ENCODE measurements around the gene ENOX1.

Gene ENOX1

DNA sequence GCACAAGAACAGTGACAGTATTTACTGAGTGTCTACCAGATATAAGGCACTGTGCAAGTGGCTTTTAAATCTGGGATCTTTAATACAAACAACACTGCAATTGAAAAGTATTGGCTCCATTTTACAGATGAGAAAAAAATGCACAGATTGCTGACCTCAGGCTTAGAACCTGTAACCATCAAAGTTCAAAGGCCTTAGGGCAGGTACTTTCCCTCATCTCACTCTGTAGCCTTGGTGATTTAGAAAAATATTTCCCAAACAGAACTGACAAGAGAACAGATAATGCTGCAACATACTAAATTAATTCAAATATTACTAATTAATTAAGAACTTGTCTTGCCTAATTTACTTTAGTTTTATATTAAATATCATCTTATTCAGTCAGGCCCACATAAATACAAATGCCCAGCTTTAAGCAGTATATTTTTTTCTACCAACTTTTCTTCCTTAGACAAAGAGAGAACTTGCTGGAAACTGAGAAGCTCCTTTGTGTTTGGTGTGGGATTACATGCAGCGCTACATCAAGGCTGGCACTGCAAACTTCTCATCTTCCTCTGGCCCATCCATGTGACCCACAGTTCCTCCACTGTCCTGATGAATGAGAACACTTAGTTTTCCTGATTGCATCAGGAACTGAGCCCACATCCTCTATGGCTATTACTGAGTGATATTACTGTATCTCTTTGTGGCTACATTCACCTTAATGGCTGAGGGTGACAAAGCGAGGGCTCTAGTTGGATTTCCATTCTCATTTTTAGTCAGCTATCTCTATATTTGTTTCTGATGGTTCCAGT, 302.1 kb downstream of the ENOX1 start:
- DNase-seq (ENCODE audit: low spot score), result no peak

GRCh38 chr13:43483930-43484329, 302.8 kb downstream of the ENOX1 start:
- DNase-seq (ENCODE audit: low spot score), result no peak

GRCh38 chr13:43482641-43483040, 304.1 kb downstream of the ENOX1 start:
- DNase-seq (ENCODE audit: low spot score), result no peak

- DNase-seq (ENCODE audit: low spot score), result no peak
Measured at GRCh38 chr13:43482026-43482425, 304.7 kb downstream of the ENOX1 start.

DNA sequence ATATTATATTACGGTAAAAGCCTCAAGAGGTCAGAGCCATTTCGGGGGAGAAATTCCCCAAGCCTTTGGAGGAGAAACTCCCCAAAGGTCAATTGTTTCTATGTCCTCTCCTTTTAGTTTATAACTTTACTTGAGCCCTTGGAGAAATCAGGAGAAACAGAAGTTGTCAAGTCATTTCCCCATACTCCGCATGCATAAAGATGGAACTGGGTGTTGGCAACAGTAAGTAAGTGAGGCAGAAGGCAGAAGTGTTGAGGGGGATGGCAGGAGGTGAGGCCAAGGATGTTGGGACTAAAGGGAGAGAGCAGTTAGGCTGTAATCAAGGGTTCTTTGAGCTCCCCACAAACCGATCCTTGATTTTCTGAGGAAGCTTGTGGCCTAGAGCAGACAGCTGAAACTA, 307.9 kb downstream of the ENOX1 start:
- DNase-seq (ENCODE audit: low spot score), result no peak

DNA sequence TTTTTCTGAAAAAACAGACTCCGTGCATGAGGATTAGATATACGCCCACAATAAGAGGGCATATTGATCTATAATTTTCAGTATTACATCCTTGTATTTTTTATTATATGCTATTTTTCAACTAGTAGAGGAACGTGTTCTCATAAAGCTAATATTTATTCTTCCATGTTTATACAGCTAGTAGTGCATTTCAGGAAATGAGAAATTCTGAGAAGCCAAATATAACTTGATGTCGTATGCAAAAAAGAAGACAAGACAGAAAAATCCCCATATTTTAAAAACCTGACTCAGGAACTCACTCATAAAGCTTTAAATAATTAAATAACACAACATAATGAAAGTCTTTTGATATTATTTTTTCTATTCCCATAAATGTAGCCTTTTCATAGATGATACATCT, 308.6 kb downstream of the ENOX1 start:
- DNase-seq (ENCODE audit: low spot score), result no peak

DNA sequence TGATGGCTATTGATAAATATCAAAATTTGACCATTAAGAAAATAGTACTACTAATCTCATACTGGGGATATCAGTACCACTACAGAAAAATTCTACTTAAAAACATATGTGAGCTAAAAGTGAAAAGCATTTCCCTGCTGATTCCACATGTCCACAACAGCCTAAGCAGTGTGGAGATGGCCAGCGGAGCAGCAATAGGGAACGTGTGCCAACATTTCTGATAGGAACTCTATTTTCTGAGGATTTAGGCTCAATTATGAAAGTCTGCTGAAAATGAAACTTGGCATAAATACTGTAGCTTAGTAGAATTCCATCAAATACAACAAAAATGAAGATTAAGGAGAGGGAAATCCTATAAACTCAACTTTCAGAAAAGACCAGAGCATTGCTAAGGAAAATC, 311.6 kb downstream of the ENOX1 start:
- DNase-seq (ENCODE audit: low spot score), result no peak

DNA sequence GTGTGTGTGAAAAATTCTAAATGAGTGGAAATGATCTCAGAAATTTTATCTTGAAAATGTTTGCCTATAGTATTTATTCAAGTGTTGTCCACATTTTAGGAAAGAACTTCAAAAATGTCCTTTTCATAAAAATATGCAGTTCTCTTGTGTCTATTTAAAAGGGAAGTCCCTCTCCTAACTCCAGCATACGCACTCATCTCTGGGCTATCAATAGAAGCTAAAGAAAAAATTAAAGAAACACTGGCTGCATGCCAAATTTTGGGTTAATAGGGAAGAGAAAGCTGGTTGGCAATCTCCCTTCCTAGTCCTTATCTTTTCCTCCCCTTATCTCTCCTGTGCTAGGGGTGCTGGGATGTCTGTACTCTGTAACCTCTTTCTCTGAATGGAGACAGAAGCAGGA, 313.3 kb downstream of the ENOX1 start:
- DNase-seq (ENCODE audit: low spot score), result no peak

DNA sequence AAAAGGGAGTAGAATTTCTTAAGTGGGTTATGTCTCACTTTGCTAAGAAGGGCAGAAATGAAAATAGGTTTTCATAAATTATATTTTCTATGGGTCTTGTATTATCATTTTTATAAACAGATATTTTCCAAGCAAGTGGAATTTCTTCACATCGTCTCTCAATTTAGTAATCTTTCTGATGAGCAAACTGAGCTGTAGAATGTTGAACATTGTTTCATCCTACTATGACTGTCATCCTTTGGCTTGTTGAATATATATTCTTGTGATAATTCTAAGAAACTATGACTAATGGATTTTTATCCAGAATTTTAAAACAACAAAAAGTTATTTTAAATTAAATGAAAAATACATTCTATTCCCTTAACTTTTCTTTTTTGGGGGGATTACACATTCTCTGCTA, 313.8 kb downstream of the ENOX1 start:
- DNase-seq (ENCODE audit: low spot score), result no peak

GRCh38 chr13:43472339-43472738, 314.4 kb downstream of the ENOX1 start:
- no peak for DNase-seq (ENCODE audit: low spot score)

DNA sequence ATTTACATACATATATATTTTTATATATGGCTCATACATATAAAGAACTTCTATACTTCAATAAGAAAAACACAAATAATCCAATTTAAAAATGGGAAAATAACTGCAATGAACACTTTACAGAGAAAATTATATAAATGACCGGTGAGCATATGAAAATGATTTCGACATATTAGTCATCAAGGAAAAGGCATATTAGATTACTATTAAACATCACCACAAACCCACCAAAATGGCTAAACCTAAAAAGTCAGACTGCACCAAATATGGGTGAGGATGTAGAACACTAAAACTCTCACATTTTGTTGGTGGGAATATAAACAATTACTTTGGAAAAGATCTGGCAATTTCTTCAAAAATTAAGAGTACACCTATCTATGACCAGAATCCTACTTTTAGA, 316.2 kb downstream of the ENOX1 start:
- DNase-seq (ENCODE audit: low spot score), result no peak

DNA sequence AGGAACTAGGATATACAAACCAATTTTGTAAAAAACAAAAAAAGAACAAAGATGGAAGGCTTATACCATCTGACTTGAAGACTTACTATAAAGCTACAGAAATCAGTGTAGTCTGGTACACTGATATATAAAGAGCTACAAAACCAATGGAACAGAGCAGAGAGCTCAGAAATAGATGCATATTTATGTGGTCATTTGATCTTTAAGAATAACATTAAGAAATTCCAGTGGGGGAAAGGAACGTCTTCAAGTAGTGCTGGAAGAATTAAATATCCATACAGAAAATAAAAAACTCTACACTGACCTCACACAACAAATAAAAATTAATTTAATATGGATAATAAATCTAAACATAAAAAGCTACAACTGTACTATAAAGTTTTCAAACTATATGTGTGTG, 317.0 kb downstream of the ENOX1 start:
- no peak for DNase-seq (ENCODE audit: low spot score)

GRCh38 chr13:43464578-43465264, 322.1 kb downstream of the ENOX1 start:
- no peak for DNase-seq (ENCODE audit: low spot score)

DNA sequence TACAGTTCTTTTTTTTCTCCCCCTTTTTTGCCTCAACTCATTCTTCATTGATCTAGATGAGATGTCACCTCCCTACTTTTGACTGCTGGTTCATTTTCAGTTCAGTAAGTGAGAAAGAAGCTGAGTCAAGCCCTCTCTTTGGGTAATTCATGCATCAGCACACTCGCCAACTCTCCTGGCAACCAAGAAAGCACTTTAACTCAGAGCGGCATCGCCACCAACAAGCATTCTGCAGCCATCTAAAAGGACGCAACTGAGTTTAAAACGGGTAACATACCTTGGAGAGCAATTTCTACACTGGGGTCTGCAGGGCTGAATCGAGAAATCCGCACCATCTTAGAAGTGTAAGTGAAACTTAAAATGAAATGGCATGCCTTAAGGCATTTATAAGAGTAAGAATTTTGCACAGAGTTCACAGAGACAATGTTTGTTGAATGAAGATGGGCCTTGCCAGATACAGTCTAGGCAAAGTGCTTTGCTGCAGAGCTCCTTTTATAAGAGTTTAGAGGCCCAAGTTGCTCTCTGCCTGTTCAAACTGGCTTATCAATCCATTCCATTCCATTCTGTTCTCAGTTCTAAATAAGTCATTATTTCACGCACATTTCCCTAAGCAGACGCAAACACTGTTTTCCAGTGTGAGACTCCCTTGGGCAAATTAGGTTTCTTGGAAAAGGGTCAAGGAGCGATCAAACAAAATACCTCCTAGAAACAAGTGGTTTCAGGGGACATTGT, 338.0 kb downstream of the ENOX1 start:
- DNase-seq (ENCODE audit: low spot score), result no peak

DNA sequence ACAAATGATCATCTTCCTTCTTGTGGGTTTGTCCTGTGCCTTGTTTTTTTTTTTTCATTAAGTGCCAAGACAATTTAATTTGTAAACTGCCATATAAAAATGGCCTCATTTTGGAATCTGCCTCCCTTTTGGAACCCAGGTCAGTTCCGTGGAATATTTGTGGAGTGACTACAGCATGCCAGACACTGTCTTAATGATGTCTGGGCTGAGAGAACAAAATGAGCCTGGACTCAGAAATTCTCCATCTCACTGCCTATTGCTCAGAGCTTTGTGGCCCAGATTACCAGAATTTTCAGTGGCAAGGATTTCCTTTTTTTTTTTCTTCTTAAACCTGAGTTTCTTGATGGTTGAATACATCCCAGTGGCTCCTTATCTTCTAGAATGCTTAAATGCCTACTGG, 340.6 kb downstream of the ENOX1 start:
- DNase-seq (ENCODE audit: low spot score), result no peak

- DNase-seq (ENCODE audit: low spot score), result no peak
Measured at GRCh38 chr13:43445668-43446067, 341.1 kb downstream of the ENOX1 start.

DNA sequence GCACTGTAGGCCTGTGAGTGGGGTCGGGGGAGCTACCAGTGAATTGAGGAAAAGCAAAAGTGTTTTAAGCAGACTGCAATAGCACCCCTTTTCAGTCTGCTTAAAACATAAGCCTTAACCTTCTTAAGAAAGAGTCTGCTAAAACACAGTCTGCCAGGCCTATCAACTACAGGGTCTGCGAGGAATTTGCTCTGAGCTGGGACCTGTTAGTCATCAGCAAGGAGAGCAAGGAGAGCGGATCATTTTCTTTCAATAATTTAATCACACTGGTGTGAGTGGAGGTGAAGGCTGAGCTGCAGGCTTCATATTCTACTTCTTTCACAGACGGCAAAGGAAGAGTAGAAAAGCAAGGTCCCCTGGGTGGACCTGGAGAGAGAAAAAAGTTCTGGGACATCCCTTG, 342.7 kb downstream of the ENOX1 start:
- no peak for DNase-seq (ENCODE audit: low spot score)

DNA sequence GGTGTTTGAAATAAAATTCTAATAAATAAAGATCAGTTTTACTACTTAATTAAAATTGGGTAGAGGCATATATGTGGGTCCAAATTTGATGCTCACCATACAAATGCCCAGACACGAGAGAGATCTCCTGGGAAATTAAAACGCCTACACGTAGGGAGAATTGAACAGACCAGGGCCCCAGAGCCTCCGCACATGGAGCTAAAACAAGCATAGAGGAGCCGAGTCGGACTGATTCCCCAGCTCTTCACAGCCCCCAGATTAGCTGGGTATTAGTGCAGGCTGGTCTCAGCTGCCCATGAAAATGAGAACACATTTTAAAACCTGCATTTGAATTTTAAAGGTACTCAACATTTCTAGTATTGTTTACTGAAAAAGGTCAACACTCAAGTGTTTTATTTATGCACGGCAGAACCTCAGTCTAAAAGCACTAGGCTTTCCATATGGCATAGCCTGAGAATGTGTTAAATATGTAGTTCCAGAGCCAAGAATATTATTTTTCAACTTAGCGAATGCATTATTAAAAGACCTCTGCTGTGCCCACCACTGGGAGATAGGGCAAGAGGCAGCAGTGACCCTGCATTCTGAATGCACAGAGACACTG, 344.8 kb downstream of the ENOX1 start:
- DNase-seq (ENCODE audit: low spot score), result no peak

DNA sequence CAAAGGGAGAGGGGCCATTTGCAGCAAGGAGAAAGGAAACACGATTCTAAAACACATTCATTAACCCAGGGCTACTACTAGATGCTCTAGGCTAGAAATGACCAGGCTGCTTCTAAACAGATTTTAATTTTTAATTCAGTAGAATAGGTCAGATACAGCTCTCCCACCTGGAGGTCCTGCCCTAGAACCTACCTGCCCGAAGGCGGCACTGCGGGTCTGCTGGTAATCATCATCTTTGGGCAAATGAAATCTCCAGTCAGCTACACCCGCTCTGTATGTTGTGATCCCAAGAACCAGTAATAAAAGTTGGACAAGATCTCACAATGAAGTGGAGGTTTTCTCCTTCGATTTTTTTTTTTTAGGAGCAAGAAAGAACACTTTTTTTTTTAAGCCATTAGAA, 345.3 kb downstream of the ENOX1 start:
- DNase-seq (ENCODE audit: low spot score), result no peak

DNA sequence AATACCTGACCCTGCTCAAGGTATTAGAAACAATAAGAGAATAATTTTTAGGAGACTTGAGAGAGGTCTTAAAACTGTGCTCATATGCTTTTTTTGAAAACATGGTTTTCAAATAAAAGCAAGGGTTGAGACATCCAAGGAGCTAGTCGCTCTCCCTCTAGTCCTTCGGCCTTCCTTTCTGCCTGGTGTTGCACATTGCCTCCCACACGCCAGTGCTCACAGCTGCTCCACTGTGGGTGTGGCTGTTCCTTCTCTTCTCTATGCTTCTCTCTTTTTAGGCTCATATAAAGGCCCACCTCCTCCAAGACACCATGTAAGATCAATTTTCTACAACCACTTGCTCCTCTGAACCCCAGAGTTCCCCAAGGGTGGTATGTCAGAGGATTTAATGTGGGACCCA, 352.6 kb downstream of the ENOX1 start:
- DNase-seq (ENCODE audit: low spot score), result no peak

DNA sequence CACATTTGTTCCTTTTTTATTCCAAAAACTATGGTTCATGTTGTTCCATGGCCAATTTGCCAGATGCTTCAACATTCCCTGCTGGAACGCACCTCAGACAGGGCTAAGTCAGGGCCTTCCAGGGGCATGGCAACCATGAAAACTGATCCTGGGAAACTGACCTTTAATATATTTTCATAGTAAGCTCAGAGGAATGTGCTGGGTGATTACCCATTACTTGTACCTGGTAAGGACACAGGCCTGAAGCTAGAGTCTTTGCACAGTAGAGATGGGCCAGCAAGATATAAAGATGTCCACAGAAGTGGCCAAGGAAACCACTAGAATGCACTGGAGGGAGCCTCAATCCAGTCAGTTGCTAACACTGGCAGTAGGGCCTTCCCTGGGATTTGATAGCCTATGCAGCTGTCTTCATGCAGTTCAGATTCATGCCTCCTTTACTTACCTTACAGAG, 353.1 kb downstream of the ENOX1 start:
- no peak for DNase-seq (ENCODE audit: low spot score)

DNA sequence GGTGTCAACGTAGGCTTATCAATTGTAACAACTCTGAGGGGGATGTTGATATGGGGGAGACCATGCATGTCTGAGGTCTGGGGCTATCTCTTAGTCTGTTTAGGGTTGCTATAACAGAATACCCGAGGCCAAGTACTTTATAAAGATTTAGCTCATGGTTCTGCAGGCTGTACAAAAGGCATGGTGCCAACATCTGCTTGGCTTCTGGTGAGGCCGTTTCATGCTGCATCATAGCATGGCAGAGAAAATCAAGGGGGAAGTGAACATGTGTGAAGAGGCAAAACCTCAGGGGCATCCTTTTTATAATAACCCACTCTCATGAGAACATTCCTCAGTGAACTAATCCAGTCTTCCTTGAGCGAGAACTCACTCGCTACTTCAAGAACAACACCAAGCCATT, 353.8 kb downstream of the ENOX1 start:
- no peak for DNase-seq (ENCODE audit: low spot score)

DNA sequence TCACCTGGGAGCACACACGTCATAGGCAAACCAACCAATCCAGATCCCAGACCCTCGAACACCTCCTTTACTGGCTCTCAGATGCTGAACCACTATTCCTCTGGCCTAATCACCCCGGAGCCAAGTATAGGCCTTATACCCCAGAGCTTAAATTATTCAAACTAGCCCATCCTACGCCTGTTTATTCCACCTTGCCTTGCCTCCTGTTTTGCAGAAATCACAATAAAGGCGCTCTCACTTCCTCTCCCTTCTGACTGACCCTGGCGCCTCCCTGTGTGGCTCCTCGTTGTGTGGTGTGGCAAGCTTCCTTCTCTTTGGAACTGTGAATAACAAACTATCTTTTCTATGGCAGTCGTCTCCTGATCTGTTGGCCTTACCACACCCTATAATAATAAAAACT, 354.9 kb downstream of the ENOX1 start:
- DNase-seq (ENCODE audit: low spot score), result no peak
